ENCODE data around the gene RPL36. TPM values are rescaled to one million over a fixed set of nuclear protein-coding genes. Genes with fewer than 3 reads are reported as not detected.
"Not testable (repeated sequence)": the region's sequence is repeated elsewhere in the genome, so short reads cannot be mapped to it uniquely, and the experiment has no call there.

The RPL36 gene
- polyA plus RNA-seq, 1 donor, result 1,331 TPM

- Histone ChIP-seq H3K4me3 (ENCODE audit: low read length) (no peak overlapping the region), H3K9me3 (ENCODE audit: control insufficient read depth, low read depth, low read length) (no peaks in the 10 kb centered on the region), H3K27ac (ENCODE audit: low read length) (no peak overlapping the region), H3K36me3 (ENCODE audit: control insufficient read depth, insufficient read depth, low read length) (peaks cover 82% of the 10 kb centered on the region), H3K4me1 (ENCODE audit: control insufficient read depth, insufficient read depth, low read length) (peaks cover 6% of the 10 kb centered on the region), H3K27me3 (ENCODE audit: control insufficient read depth, insufficient read depth, low read length) (no peaks in the 10 kb centered on the region)
- WGBS (ENCODE audit: insufficient coverage, low lambda C conversion rate), result no CpG with 5 or more reads among the region's 28 CpGs
- no peak for DNase-seq
Observed at GRCh38 chr19:5695649-5696195, 5.6 kb downstream of the RPL36 start.

- Histone ChIP-seq H3K36me3 (ENCODE audit: control insufficient read depth, insufficient read depth, low read length) (peaks cover 84% of the 10 kb centered on the region), H3K4me1 (ENCODE audit: control insufficient read depth, insufficient read depth, low read length) (peaks cover 6% of the 10 kb centered on the region), H3K9me3 (ENCODE audit: control insufficient read depth, low read depth, low read length) (peaks cover 3% of the 10 kb centered on the region), H3K27me3 (ENCODE audit: control insufficient read depth, insufficient read depth, low read length) (no peaks in the 10 kb centered on the region), H3K27ac (ENCODE audit: low read length) (no peak overlapping the region), H3K4me3 (ENCODE audit: low read length) (no peak overlapping the region)
- no CpG with 5 or more reads among the region's 42 CpGs for WGBS (ENCODE audit: insufficient coverage, low lambda C conversion rate)
- no peak for DNase-seq
Observed at GRCh38 chr19:5696196-5697021, 6.3 kb downstream of the RPL36 start.

GRCh38 chr19:5697022-5697889 is 7.2 kb downstream of the RPL36 start:
- WGBS (ENCODE audit: insufficient coverage, low lambda C conversion rate), result 100% methylated on average over 1 of the region's 25 CpGs
- Histone ChIP-seq H3K4me1 (ENCODE audit: control insufficient read depth, insufficient read depth, low read length) (peaks cover 1% of the 10 kb centered on the region), H3K4me3 (ENCODE audit: low read length) (no peak overlapping the region), H3K27me3 (ENCODE audit: control insufficient read depth, insufficient read depth, low read length) (no peaks in the 10 kb centered on the region), H3K9me3 (ENCODE audit: control insufficient read depth, low read depth, low read length) (peaks cover 4% of the 10 kb centered on the region), H3K27ac (ENCODE audit: low read length) (no peak overlapping the region), H3K36me3 (ENCODE audit: control insufficient read depth, insufficient read depth, low read length) (peaks cover 76% of the 10 kb centered on the region)
- no peak for DNase-seq

GRCh38 chr19:5697890-5698634 is 8.0 kb downstream of the RPL36 start:
- Histone ChIP-seq H3K4me3 (ENCODE audit: low read length) (no peak overlapping the region), H3K4me1 (ENCODE audit: control insufficient read depth, insufficient read depth, low read length) (no peaks in the 10 kb centered on the region), H3K9me3 (ENCODE audit: control insufficient read depth, low read depth, low read length) (peaks cover 4% of the 10 kb centered on the region), H3K27ac (ENCODE audit: low read length) (no peak overlapping the region), H3K36me3 (ENCODE audit: control insufficient read depth, insufficient read depth, low read length) (peaks cover 68% of the 10 kb centered on the region), H3K27me3 (ENCODE audit: control insufficient read depth, insufficient read depth, low read length) (no peaks in the 10 kb centered on the region)
- no peak for DNase-seq
- whole genome bisulfite sequencing (ENCODE audit: insufficient coverage, low lambda C conversion rate), result no CpG with 5 or more reads among the region's 30 CpGs

GRCh38 chr19:5698635-5699422 is 8.7 kb downstream of the RPL36 start:
- WGBS (ENCODE audit: insufficient coverage, low lambda C conversion rate), result no CpG with 5 or more reads among the region's 38 CpGs
- H3K36me3 ChIP-seq (ENCODE audit: control insufficient read depth, insufficient read depth, low read length), result peaks cover 68% of the 10 kb centered on the region
- no peaks in the 10 kb centered on the region for H3K4me1 ChIP-seq (ENCODE audit: control insufficient read depth, insufficient read depth, low read length)
- H3K27me3 ChIP-seq (ENCODE audit: control insufficient read depth, insufficient read depth, low read length), result no peaks in the 10 kb centered on the region
- no peak for DNase-seq
- peaks cover 4% of the 10 kb centered on the region for H3K9me3 ChIP-seq (ENCODE audit: control insufficient read depth, low read depth, low read length)
- no peak overlapping the region for H3K4me3 ChIP-seq (ENCODE audit: low read length)
- no peak overlapping the region for H3K27ac ChIP-seq (ENCODE audit: low read length)

- Histone ChIP-seq H3K4me1 (ENCODE audit: control insufficient read depth, insufficient read depth, low read length) (no peaks in the 10 kb centered on the region), H3K36me3 (ENCODE audit: control insufficient read depth, insufficient read depth, low read length) (peaks cover 66% of the 10 kb centered on the region), H3K9me3 (ENCODE audit: control insufficient read depth, low read depth, low read length) (peaks cover 4% of the 10 kb centered on the region), H3K4me3 (ENCODE audit: low read length) (no peak overlapping the region), H3K27ac (ENCODE audit: low read length) (no peak overlapping the region), H3K27me3 (ENCODE audit: control insufficient read depth, insufficient read depth, low read length) (no peaks in the 10 kb centered on the region)
- DNase-seq, result no peak
- WGBS (ENCODE audit: insufficient coverage, low lambda C conversion rate), result no CpG with 5 or more reads among the region's 22 CpGs
Observed at GRCh38 chr19:5700455-5701092, 10.5 kb downstream of the RPL36 start.

- not testable (repeated sequence) for DNase-seq; H3K9me3 ChIP-seq (ENCODE audit: control insufficient read depth, low read depth, low read length); H3K4me3 ChIP-seq (ENCODE audit: low read length); H3K27me3 ChIP-seq (ENCODE audit: control insufficient read depth, insufficient read depth, low read length); H3K4me1 ChIP-seq (ENCODE audit: control insufficient read depth, insufficient read depth, low read length); H3K27ac ChIP-seq (ENCODE audit: low read length)
- H3K36me3 ChIP-seq (ENCODE audit: control insufficient read depth, insufficient read depth, low read length), result peaks cover 64% of the 10 kb centered on the region
- WGBS (ENCODE audit: insufficient coverage, low lambda C conversion rate), result no CpG with 5 or more reads among the region's 28 CpGs
Observed at GRCh38 chr19:5702053-5702410, 11.9 kb downstream of the RPL36 start.

- DNase-seq, result no peak
Observed at GRCh38 chr19:5703819-5704818, 14.0 kb downstream of the RPL36 start.

More at GRCh38 chr19:5703819-5704818, 14.0 kb downstream of the RPL36 start:
- peaks cover 61% of the 10 kb centered on the region for H3K36me3 ChIP-seq (ENCODE audit: control insufficient read depth, insufficient read depth, low read length)
- peaks cover 4% of the 10 kb centered on the region for H3K9me3 ChIP-seq (ENCODE audit: control insufficient read depth, low read depth, low read length)
- WGBS (ENCODE audit: insufficient coverage, low lambda C conversion rate), result no CpG with 5 or more reads among the region's 40 CpGs
- no peaks in the 10 kb centered on the region for H3K4me1 ChIP-seq (ENCODE audit: control insufficient read depth, insufficient read depth, low read length)
- H3K27me3 ChIP-seq (ENCODE audit: control insufficient read depth, insufficient read depth, low read length), result no peaks in the 10 kb centered on the region
- no peak overlapping the region for H3K4me3 ChIP-seq (ENCODE audit: low read length)
- no peak overlapping the region for H3K27ac ChIP-seq (ENCODE audit: low read length)

All from large intestine (tissue), 3 donors.